Uterus (tissue), 2 donors: ENCODE measurements around the gene VTCN1.

Source experiments
- CTCF ChIP-seq, 4 experiments: fragments of 200-600 bp in 2 of 4; fragments of 450-650 bp in 2 of 4; sonication (generic) in 2 of 4; IDR thresholded peaks; one replicate each; pipeline ENCODE4 v1.5.1; 2016 to 2019; ENCODE audit warnings: antibody characterized with exemption in 4 of 4, mild to moderate bottlenecking in 2 of 4, moderate library complexity in 1 of 4
- POLR2A ChIP-seq, 2 donors: fragments of 450-650 bp; IDR thresholded peaks; one replicate each; pipeline ENCODE4 v1.6.1; 2016; ENCODE audit warnings: antibody characterized with exemption in 2 of 2, mild to moderate bottlenecking in 1 of 2, moderate library complexity in 1 of 2

- no peak for TF ChIP-seq POLR2A (IDR thresholded peaks at IDR 0.05)
- TF ChIP-seq CTCF (IDR thresholded peaks at IDR 0.05), result no peak
These were observed 34.1 kb downstream of the VTCN1 start for GRCh38 chr1:117176579-117176978.
